GM13976 (cell line): ENCODE data around the gene RHOBTB3.
A peak's percentile ranks its signal among the peaks of the same experiment; 100 is the strongest.

ENCODE experiments used
- DNase-seq: peaks from one replicate; pipeline ENCODE4 v3.0.0; 2012; ENCODE audit warnings: low spot score
- in situ Hi-C: fragments of 300-500 bp; cut with MboI; formaldehyde crosslinking; loops from one replicate; pipeline ENCODE4 v1.12.0; 2022; ENCODE audit warnings: low sequenced_read_pairs, mixed read lengths, inconsistent platforms; ENCODE audit not compliant: unreplicated experiment
- TF ChIP-seq, protein P1 (sequence below): IDR thresholded peaks from 2 replicates; pipeline ENCODE4 v1.5.1; 2012; ENCODE audit warnings: borderline replicate concordance, mild to moderate bottlenecking; ENCODE audit not compliant: insufficient read depth; ENCODE audit errors: extremely low read depth, missing control alignments, control extremely low read depth

RHOBTB3 gene

DNA sequence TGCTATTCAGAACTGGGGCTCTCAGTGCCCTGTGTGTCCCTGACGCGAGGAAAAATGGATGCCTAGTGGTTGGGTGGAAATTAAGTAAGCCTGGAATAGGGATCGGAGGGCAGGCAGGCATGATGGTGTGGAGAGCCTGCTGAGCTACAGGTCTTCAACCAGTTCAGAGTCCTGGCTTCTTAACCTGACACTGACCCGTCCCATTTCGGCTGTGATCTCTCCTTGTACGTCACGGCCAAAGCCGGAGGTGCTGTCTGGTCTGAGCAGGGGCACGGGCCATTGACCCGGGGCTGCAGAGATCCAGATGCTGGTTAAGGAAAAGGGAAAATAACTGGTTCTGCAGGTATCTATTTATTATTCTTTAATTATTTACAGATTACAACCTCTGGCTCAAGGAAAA is 27.9 kb downstream of the RHOBTB3 start:
- DNase-seq: no peak
- TF ChIP-seq, protein P1, sequence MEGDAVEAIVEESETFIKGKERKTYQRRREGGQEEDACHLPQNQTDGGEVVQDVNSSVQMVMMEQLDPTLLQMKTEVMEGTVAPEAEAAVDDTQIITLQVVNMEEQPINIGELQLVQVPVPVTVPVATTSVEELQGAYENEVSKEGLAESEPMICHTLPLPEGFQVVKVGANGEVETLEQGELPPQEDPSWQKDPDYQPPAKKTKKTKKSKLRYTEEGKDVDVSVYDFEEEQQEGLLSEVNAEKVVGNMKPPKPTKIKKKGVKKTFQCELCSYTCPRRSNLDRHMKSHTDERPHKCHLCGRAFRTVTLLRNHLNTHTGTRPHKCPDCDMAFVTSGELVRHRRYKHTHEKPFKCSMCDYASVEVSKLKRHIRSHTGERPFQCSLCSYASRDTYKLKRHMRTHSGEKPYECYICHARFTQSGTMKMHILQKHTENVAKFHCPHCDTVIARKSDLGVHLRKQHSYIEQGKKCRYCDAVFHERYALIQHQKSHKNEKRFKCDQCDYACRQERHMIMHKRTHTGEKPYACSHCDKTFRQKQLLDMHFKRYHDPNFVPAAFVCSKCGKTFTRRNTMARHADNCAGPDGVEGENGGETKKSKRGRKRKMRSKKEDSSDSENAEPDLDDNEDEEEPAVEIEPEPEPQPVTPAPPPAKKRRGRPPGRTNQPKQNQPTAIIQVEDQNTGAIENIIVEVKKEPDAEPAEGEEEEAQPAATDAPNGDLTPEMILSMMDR: no peak
- in situ Hi-C loops: no loop called here

DNA sequence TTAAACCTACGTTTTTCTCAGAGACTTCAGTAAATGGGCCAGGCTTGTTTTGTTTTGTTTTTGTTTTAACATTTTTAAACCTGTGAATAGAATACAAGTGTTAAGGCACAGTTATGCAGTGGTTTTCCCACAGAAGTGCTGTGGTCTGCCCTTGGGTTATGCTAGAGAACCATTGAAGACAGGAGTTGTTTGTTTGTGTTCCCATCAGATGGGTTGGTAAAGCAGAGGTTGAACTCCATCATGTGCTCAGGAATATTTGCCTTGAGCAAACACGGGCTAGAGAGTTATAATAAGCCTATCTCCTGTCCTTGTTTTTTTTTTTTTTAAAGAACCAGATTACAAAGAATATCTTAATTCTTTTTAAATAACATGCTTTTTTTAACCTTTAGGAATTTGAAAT is 28.5 kb downstream of the RHOBTB3 start:
- no peak for DNase-seq
- TF ChIP-seq, protein P1: no peak
- in situ Hi-C loops: no loop called here

DNA sequence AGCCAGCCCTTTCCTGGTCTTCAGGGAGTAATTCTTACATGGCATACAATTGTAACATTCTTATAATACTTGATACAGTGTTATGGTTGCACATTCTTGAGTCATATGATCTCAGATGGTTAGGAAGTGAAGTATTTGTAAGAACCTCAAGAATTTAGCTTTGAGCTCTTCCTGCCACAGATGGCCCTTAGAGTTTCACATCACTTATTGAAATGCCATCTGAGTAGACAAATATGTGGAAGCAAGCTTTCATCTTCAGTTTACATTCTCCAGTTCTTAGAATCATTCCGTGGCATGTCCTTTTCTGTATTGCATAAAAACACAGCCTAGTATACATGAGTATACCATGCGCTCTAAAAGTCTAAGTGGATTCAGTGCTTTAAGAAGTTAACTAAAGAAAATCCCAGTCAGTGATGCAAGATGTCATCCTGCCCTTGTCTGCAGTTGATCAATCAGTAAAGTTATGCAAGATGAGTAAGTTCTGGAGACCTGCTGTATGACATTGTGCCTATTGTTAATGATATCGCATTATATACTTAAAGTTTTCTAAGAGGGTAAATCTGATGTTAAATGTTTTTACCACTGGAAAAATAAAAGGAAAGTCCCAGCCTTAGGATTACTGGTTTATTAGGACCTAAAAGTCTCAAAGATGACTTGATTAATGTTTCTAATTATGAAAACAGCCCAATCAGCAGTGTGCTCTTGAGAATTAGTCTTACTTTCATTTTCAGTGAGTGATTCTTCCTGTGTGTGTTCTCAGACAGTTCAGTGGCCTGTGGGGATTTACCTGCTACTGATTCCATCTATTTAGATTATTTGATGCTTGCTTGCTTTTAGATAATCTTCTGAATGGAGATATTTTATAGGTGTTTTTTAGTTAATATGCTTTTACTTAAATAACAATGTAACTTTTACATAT is 29.4 kb downstream of the RHOBTB3 start:
- DNase-seq: peak; percentile 70
- TF ChIP-seq, protein P1: no peak
- in situ Hi-C loops: no loop called here

DNA sequence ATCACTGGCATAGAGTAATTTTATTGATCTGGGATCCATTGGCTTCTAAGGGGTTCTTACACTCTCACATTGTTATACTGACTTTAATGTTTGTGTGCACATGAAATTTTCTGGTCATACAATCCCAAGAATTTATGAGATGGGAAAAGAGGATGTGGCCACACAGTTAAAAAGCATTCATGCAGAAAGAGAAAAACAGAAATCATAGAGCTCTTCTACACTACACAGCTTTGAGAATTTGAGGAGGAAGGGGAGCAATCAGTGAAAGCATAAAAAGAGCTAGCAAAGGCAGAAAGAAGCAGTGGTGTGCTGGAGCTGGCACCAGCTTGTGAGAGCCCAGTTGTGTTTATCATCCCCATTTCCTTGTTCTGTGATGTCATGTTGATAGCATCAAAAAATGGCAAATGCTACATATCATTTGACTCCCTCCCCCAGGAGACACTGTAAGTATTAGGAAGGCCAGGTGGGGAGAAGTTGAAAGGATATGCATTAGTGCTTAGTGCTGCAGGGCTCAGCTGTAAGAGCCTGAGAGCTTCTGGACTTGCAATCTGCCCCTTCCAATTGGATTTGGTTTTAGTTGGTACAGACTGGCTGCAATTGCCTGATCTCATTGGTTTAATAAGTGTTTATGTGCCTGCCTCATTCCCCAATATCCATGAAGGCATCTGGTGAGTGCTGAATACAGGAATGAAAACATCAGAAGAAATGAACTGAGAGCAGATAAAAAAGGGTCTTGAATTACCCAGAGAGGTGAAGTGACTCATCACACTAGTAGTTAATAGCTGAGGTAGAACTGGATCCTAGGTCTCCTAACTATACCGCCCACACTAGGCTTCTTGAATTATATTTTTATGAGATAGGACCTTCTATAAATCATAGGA is 30.9 kb downstream of the RHOBTB3 start:
- TF ChIP-seq, protein P1: no peak
- in situ Hi-C loops: no loop called here
- no peak for DNase-seq

DNA sequence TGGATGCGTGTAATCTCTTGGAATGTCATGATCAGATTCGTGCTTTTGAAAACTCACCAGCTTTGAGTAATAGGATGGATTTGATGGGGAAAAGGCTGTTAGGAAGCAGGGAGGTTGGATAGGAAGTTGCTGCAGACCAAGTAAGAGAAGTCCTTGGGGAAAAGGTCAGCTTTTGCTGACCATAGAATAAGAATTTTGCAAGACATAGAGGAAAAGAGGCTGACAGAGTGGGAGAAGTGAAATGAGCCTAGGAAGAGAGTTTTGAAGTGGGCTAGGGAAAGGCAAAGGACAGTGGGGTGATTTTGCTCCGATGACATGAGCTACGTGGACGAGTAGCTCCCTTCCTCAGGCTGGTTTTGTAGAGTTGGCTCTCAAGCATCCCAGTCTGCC is 31.5 kb downstream of the RHOBTB3 start:
- DNase-seq: no peak
- TF ChIP-seq, protein P1: no peak
- in situ Hi-C loops: no loop called here

DNA sequence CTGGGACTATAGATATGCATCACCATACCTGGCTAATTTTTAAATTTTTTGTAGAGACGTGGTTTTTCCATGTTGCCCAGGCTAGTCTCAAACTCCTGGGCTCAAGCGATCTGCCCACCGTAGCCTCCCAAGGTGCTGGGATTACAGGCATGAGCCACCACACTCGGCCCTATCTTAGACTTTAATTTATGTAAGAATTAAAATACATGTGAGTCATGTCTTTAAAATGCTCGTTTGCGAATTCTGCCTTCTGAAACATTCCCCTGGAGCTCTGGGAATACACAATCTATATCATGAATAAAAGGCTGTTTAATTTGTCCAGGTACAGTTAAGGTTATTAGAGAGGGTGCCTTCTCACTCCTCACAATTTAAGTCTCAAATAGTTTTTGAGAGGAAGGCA is 32.8 kb downstream of the RHOBTB3 start:
- no peak for DNase-seq
- in situ Hi-C loops: no loop called here
- TF ChIP-seq, protein P1: no peak
